HL-60 (cell line): ENCODE measurements around the gene TMEM238L.

Source experiments
- DNase-seq, 2 experiments: peaks; one replicate each; pipeline ENCODE4 v3.0.0-alpha.2; 2010 to 2020; ENCODE audit warnings: low read depth in 1 of 2, low spot score in 1 of 2
- H3K27ac ChIP-seq: fragments of 250-450 bp; sonication (Bioruptor Pico); replicated peaks from 2 replicates; pipeline ENCODE4 v1.5.1; 2020; ENCODE audit warnings: mild to moderate bottlenecking, moderate library complexity
- H3K27me3 ChIP-seq: fragments of 250-450 bp; sonication (Bioruptor Pico); 2 replicates; pipeline ENCODE4 v1.5.1; 2021; ENCODE audit warnings: mild to moderate bottlenecking, moderate library complexity; ENCODE audit not compliant: insufficient read depth, poor library complexity, severe bottlenecking
- H3K4me3 ChIP-seq: replicated peaks from 2 replicates; pipeline ENCODE4 v1.5.1; 2011; ENCODE audit warnings: mild to moderate bottlenecking, control low read depth, low read length; ENCODE audit not compliant: insufficient read depth
- CTCF ChIP-seq: IDR thresholded peaks from one replicate; pipeline ENCODE4 v1.5.1; 2011; ENCODE audit warnings: low read length, control low read depth, inconsistent platforms; ENCODE audit not compliant: insufficient read depth
- GABPA ChIP-seq: IDR thresholded peaks from 2 replicates; pipeline ENCODE4 v1.6.1; 2012; ENCODE audit warnings: low read depth
- POLR2AphosphoS5 ChIP-seq: IDR thresholded peaks from 2 replicates; pipeline ENCODE4 v1.6.1; 2012; ENCODE audit warnings: low read depth
- SPI1 ChIP-seq: IDR thresholded peaks from 2 replicates; pipeline ENCODE4 v1.6.1; 2012; ENCODE audit warnings: low read depth, mild to moderate bottlenecking, borderline replicate concordance
- TF ChIP-seq, protein P1 (sequence below): IDR thresholded peaks from 2 replicates; pipeline ENCODE4 v1.6.1; 2012; ENCODE audit warnings: low read depth; ENCODE audit not compliant: insufficient replicate concordance

TMEM238L gene

GRCh38 chr17:10757067-10757466 lies 46.8 kb downstream of the TMEM238L start:
- DNase-seq = no peak
- H3K27me3 ChIP-seq = no peaks in the 10 kb centered on the region
- no peak overlapping the region for H3K4me3 ChIP-seq
- H3K27ac ChIP-seq = no peak overlapping the region
- TF ChIP-seq, protein P1, sequence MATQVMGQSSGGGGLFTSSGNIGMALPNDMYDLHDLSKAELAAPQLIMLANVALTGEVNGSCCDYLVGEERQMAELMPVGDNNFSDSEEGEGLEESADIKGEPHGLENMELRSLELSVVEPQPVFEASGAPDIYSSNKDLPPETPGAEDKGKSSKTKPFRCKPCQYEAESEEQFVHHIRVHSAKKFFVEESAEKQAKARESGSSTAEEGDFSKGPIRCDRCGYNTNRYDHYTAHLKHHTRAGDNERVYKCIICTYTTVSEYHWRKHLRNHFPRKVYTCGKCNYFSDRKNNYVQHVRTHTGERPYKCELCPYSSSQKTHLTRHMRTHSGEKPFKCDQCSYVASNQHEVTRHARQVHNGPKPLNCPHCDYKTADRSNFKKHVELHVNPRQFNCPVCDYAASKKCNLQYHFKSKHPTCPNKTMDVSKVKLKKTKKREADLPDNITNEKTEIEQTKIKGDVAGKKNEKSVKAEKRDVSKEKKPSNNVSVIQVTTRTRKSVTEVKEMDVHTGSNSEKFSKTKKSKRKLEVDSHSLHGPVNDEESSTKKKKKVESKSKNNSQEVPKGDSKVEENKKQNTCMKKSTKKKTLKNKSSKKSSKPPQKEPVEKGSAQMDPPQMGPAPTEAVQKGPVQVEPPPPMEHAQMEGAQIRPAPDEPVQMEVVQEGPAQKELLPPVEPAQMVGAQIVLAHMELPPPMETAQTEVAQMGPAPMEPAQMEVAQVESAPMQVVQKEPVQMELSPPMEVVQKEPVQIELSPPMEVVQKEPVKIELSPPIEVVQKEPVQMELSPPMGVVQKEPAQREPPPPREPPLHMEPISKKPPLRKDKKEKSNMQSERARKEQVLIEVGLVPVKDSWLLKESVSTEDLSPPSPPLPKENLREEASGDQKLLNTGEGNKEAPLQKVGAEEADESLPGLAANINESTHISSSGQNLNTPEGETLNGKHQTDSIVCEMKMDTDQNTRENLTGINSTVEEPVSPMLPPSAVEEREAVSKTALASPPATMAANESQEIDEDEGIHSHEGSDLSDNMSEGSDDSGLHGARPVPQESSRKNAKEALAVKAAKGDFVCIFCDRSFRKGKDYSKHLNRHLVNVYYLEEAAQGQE = no peak
- no peak for TF ChIP-seq GABPA
- no peak for TF ChIP-seq CTCF
- no peak for TF ChIP-seq SPI1
- no peak for TF ChIP-seq POLR2AphosphoS5

- H3K4me3 ChIP-seq = no peak overlapping the region
- no peak for DNase-seq
- TF ChIP-seq, protein P1 = no peak
- no peak for TF ChIP-seq SPI1
- no peak for TF ChIP-seq GABPA
- no peak for TF ChIP-seq POLR2AphosphoS5
- TF ChIP-seq CTCF = no peak
Observed at GRCh38 chr17:10756619-10757018, 47.3 kb downstream of the TMEM238L start.

GRCh38 chr17:10756185-10756584 lies 47.7 kb downstream of the TMEM238L start:
- no peak overlapping the region for H3K27ac ChIP-seq
- TF ChIP-seq CTCF (no peak), GABPA (no peak), POLR2AphosphoS5 (no peak), SPI1 (no peak)
- TF ChIP-seq, protein P1 = no peak
- no peak for DNase-seq
- no peaks in the 10 kb centered on the region for H3K27me3 ChIP-seq
- H3K4me3 ChIP-seq = no peak overlapping the region

More at GRCh38 chr17:10756619-10757018, 47.3 kb downstream of the TMEM238L start:
- no peaks in the 10 kb centered on the region for H3K27me3 ChIP-seq
- no peak overlapping the region for H3K27ac ChIP-seq
